ENCODE data around the gene IFFO2. TPM values are rescaled to one million over a fixed set of nuclear protein-coding genes. Genes with fewer than 3 reads are reported as not detected.

Gene IFFO2
- total and polyA plus RNA-seq, 2 of the 13 experiments (the other 11 are each of a cell fraction or from before 2014, with no cell fraction given) = 7.3 to 16.7 TPM

DNA sequence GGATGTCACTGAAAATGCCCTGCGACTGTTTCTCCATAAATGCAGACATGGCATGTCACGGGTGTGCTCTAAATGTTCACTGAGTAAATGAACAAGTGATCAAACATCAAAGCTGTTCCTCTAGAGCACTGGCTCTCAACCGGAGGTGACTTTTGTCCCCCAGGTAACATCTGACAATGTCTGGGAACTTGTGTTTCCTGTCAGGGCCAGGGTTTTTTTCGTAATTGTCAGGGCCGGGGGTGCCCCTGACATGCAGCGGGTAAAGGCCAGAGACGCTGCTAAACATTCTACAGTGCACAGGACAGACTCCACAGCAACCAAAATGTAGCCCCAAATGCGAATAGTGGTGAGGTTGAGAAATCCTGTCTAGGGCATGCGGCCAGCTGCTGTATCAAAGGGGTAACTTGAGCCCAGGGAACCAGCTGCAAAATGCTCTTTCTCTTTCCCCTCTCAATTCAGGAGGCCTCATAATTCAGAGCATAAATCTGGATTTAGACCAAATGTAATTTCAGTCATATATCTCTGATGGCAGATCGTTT, 56.1 kb downstream of the IFFO2 start (continued):
- TF ChIP-seq SATB2 (CRISPR knock-in tag; IDR thresholded peaks at IDR 0.05) = no peak
- TF ChIP-seq DNMT1 (CRISPR knock-in tag; IDR thresholded peaks at IDR 0.05) = no peak
- TF ChIP-seq SAFB2 (CRISPR knock-in tag; IDR thresholded peaks at IDR 0.05; ENCODE audit: borderline replicate concordance, low read depth) = no peak
- TF ChIP-seq KDM4B (CRISPR knock-in tag; IDR thresholded peaks at IDR 0.05) = no peak
- TF ChIP-seq, protein P1, sequence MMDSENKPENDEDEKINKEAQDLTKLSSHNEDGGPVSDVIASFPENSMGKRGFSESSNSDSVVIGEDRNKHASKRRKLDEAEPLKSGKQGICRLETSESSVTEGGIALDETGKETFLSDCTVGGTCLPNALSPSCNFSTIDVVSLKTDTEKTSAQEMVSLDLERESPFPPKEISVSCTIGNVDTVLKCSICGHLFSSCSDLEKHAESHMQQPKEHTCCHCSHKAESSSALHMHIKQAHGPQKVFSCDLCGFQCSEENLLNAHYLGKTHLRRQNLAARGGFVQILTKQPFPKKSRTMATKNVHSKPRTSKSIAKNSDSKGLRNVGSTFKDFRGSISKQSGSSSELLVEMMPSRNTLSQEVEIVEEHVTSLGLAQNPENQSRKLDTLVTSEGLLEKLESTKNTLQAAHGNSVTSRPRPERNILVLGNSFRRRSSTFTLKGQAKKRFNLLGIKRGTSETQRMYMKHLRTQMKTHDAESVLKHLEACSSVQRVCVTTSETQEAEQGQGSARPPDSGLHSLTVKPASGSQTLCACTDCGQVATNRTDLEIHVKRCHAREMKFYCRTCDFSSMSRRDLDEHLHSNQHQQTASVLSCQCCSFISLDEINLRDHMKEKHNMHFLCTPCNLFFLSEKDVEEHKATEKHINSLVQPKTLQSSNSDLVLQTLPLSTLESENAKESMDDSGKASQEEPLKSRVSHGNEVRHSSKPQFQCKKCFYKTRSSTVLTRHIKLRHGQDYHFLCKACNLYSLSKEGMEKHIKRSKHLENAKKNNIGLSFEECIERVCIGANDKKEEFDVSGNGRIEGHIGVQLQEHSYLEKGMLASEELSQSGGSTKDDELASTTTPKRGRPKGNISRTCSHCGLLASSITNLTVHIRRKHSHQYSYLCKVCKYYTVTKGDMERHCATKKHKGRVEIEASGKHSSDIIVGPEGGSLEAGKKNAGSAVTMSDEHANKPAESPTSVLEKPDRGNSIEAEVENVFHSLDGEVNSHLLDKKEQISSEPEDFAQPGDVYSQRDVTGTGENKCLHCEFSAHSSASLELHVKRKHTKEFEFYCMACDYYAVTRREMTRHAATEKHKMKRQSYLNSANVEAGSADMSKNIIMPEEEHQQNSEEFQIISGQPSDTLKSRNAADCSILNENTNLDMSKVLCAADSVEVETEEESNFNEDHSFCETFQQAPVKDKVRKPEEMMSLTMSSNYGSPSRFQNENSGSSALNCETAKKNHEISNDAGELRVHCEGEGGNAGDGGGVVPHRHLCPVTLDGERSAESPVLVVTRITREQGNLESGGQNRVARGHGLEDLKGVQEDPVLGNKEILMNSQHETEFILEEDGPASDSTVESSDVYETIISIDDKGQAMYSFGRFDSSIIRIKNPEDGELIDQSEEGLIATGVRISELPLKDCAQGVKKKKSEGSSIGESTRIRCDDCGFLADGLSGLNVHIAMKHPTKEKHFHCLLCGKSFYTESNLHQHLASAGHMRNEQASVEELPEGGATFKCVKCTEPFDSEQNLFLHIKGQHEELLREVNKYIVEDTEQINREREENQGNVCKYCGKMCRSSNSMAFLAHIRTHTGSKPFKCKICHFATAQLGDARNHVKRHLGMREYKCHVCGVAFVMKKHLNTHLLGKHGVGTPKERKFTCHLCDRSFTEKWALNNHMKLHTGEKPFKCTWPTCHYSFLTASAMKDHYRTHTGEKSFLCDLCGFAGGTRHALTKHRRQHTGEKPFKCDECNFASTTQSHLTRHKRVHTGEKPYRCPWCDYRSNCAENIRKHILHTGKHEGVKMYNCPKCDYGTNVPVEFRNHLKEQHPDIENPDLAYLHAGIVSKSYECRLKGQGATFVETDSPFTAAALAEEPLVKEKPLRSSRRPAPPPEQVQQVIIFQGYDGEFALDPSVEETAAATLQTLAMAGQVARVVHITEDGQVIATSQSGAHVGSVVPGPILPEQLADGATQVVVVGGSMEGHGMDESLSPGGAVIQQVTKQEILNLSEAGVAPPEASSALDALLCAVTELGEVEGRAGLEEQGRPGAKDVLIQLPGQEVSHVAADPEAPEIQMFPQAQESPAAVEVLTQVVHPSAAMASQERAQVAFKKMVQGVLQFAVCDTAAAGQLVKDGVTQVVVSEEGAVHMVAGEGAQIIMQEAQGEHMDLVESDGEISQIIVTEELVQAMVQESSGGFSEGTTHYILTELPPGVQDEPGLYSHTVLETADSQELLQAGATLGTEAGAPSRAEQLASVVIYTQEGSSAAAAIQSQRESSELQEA (CRISPR knock-in tag; IDR thresholded peaks at IDR 0.05; ENCODE audit: not compliant biosample characterization) = no peak
- TF ChIP-seq, protein P2, sequence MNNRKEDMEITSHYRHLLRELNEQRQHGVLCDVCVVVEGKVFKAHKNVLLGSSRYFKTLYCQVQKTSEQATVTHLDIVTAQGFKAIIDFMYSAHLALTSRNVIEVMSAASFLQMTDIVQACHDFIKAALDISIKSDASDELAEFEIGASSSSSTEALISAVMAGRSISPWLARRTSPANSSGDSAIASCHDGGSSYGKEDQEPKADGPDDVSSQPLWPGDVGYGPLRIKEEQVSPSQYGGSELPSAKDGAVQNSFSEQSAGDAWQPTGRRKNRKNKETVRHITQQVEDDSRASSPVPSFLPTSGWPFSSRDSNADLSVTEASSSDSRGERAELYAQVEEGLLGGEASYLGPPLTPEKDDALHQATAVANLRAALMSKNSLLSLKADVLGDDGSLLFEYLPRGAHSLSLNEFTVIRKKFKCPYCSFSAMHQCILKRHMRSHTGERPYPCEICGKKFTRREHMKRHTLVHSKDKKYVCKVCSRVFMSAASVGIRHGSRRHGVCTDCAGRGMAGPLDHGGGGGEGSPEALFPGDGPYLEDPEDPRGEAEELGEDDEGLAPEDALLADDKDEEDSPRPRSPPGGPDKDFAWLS (CRISPR knock-in tag; IDR thresholded peaks at IDR 0.05; ENCODE audit: borderline replicate concordance) = no peak
- no peak for TF ChIP-seq ZNF224 (CRISPR knock-in tag; IDR thresholded peaks at IDR 0.05)
- TF ChIP-seq NAIF1 (CRISPR knock-in tag; IDR thresholded peaks at IDR 0.05; ENCODE audit: borderline replicate concordance) = no peak
- TF ChIP-seq ZNF33A (CRISPR knock-in tag; IDR thresholded peaks at IDR 0.05; ENCODE audit: borderline replicate concordance) = no peak
- peak; percentile 45; the same call in 1 of the 2 replicates for TF ChIP-seq ELF1 (CRISPR knock-in tag; IDR thresholded peaks at IDR 0.05)
- TF ChIP-seq MXD4 (CRISPR knock-in tag; IDR thresholded peaks at IDR 0.05) = 0 out of 2 replicates have a peak, but pooled peaks have one; percentile 39
- TF ChIP-seq HOXA9 (CRISPR knock-in tag; IDR thresholded peaks at IDR 0.05; ENCODE audit: borderline replicate concordance) = no peak
- TF ChIP-seq ZNF672 (CRISPR knock-in tag; IDR thresholded peaks at IDR 0.05) = no peak
- 0 out of 2 replicates have a peak, but pooled peaks have one; percentile 40 for TF ChIP-seq PAX8 (CRISPR knock-in tag; IDR thresholded peaks at IDR 0.05; ENCODE audit: borderline replicate concordance)
- no peak for TF ChIP-seq FOXO4 (CRISPR knock-in tag; conservative IDR thresholded peaks at IDR 0.05)
- no peak for TF ChIP-seq CEBPB (IDR thresholded peaks at IDR 0.05; ENCODE audit: borderline replicate concordance, low read depth, low read length)
- TF ChIP-seq HNRNPK (IDR thresholded peaks at IDR 0.05; ENCODE audit: low read depth, low read length, poor library complexity, severe bottlenecking) = no peak
- peak; percentile 92 for TF ChIP-seq SKI (IDR thresholded peaks at IDR 0.05; ENCODE audit: partially characterized antibody)
